Smooth muscle cell (in vitro differentiated cells): Measurements from ENCODE around the gene FAM237B. TPM values are rescaled to one million over a fixed set of nuclear protein-coding genes. Genes with fewer than 3 reads are reported as not detected.
A peak's percentile ranks its signal among the peaks of the same experiment; 100 is the strongest.

Experiments used
- DNase-seq: peaks from one replicate; lab custom pipeline; 2025; ENCODE audit not compliant: unreplicated experiment; lab: John Stamatoyannopoulos, UW
- H2AFZ ChIP-seq: fragments of 200-600 bp; sonication (generic); 2 replicates; pipeline ENCODE4 v1.6.0; 2016; ENCODE audit warnings: antibody characterized with exemption, low read depth, mild to moderate bottlenecking
- H3F3A ChIP-seq: fragments of 200-600 bp; sonication (generic); 2 replicates; pipeline ENCODE4 v1.6.0; 2017; ENCODE audit warnings: antibody characterized with exemption, low read depth
- H3K27ac ChIP-seq: fragments of 200-600 bp; sonication (generic); 2 replicates; pipeline ENCODE4 v1.5.1; 2016; ENCODE audit warnings: low read depth, mild to moderate bottlenecking
- H3K27me3 ChIP-seq: fragments of 200-600 bp; sonication (generic); 2 replicates; pipeline ENCODE4 v1.6.1; 2016; ENCODE audit warnings: low read depth, mild to moderate bottlenecking
- H3K36me3 ChIP-seq: fragments of 200-600 bp; sonication (generic); 2 replicates; pipeline ENCODE4 v1.5.1; 2016; ENCODE audit warnings: low read depth
- H3K4me1 ChIP-seq: fragments of 200-600 bp; sonication (generic); 2 replicates; pipeline ENCODE4 v1.5.1; 2016; ENCODE audit warnings: low read depth
- H3K4me2 ChIP-seq: fragments of 200-600 bp; sonication (generic); 2 replicates; pipeline ENCODE4 v1.6.0; 2016; ENCODE audit warnings: mild to moderate bottlenecking
- H3K4me3 ChIP-seq: fragments of 200-600 bp; sonication (generic); 2 replicates; pipeline ENCODE4 v1.5.1; 2016; ENCODE audit warnings: mild to moderate bottlenecking
- H3K79me2 ChIP-seq: fragments of 200-600 bp; sonication (generic); 2 replicates; pipeline ENCODE4 v1.6.0; 2016; ENCODE audit warnings: low read depth, mild to moderate bottlenecking
- H3K9ac ChIP-seq: fragments of 200-600 bp; sonication (generic); 2 replicates; pipeline ENCODE4 v1.6.0; 2016; ENCODE audit warnings: low read depth
- H3K9me3 ChIP-seq: fragments of 200-600 bp; sonication (generic); replicated peaks from 2 replicates; pipeline ENCODE4 v1.5.1; 2016; ENCODE audit warnings: low read depth
- H4K20me1 ChIP-seq: fragments of 200-600 bp; sonication (generic); 2 replicates; pipeline ENCODE4 v1.6.0; 2016; ENCODE audit warnings: low read depth
- WGBS: methylation state at CpG from one replicate; pipeline ENCODE4 v1.1.7; 2016; ENCODE audit warnings: low lambda C conversion rate; 5-methylcytosine and 5-hydroxymethylcytosine counted together
- polyA plus RNA-seq: library from polyadenylated mRNA; unstranded; fragments of >200 nt; fragmentation: Nextera tagmentation; extraction: Ambion mirVana; gene quantifications from 2 replicates; pipeline ENCODE4 v1.2.1, GENCODE V29; 2016
- total RNA-seq: library from RNA; depleted of rRNA; stranded (reverse); fragments of >200 nt; gene quantifications from 2 replicates; pipeline ENCODE4 v1.2.3, GENCODE V29; 2014
- TF ChIP-seq, protein P1 (sequence below): fragments of 200-600 bp; sonication (generic); IDR thresholded peaks from 2 replicates; pipeline ENCODE4 v1.5.1; 2017; ENCODE audit warnings: borderline replicate concordance, mild to moderate bottlenecking, antibody characterized with exemption; ENCODE audit not compliant: insufficient read depth, poor library complexity, severe bottlenecking

FAM237B gene
- total and polyA plus RNA-seq, 2 experiments from 2014 or later, result not detected

DNA sequence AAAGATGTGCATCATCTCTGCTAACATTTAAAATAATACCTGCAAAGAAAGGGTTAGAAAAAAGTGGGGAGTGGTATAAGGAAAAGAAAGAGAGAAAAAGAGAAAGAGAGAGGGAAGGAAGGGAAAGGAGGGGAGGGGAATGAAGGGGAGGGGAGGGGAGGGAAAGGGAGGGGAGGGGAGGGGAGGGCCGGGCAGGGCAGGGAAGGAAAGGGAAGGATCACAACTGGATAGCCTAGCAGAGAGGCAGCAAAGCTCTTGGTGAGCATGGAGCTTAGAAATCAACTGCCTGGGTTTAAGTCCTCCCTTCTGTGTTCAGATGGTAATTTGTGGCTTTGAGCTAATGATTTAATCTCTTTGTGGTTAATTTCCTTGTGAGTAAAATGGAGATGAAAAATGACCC lies 5.4 kb upstream of the FAM237B start:
- no peak overlapping the region for H3K4me3 ChIP-seq
- no peak overlapping the region for H2AFZ ChIP-seq
- no peak overlapping the region for H3K4me2 ChIP-seq
- no peak overlapping the region for H3K27ac ChIP-seq
- no peaks in the 10 kb centered on the region for H3F3A ChIP-seq
- no peak overlapping the region for H3K9ac ChIP-seq
- H3K9me3 ChIP-seq, result no peaks in the 10 kb centered on the region
- TF ChIP-seq, protein P1, sequence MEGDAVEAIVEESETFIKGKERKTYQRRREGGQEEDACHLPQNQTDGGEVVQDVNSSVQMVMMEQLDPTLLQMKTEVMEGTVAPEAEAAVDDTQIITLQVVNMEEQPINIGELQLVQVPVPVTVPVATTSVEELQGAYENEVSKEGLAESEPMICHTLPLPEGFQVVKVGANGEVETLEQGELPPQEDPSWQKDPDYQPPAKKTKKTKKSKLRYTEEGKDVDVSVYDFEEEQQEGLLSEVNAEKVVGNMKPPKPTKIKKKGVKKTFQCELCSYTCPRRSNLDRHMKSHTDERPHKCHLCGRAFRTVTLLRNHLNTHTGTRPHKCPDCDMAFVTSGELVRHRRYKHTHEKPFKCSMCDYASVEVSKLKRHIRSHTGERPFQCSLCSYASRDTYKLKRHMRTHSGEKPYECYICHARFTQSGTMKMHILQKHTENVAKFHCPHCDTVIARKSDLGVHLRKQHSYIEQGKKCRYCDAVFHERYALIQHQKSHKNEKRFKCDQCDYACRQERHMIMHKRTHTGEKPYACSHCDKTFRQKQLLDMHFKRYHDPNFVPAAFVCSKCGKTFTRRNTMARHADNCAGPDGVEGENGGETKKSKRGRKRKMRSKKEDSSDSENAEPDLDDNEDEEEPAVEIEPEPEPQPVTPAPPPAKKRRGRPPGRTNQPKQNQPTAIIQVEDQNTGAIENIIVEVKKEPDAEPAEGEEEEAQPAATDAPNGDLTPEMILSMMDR, result no peak
- 0% methylated on average over 1 of the region's 1 CpG for WGBS
- no peaks in the 10 kb centered on the region for H4K20me1 ChIP-seq
- DNase-seq, result no peak
- H3K36me3 ChIP-seq, result no peaks in the 10 kb centered on the region
- peaks cover 34% of the 10 kb centered on the region for H3K27me3 ChIP-seq
- no peaks in the 10 kb centered on the region for H3K79me2 ChIP-seq
- H3K4me1 ChIP-seq, result no peaks in the 10 kb centered on the region

DNA sequence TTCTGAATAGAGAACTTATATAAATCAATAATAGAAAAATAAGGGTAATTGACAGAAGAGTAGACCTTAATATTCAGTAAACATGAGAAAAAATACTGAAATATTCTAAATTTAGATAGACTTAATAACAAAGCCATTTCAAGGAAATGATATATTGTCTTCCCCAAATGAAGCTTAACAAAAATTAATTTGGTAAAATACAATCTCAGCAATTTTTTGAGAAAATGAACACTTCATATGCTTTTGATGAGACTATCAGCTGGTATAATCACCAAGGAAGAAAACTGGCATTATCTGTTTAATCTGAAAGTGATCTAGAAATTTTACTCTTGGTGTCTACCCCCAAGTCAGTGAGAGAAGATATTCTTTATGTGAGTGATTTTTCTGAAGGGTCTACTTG lies 1.7 kb upstream of the FAM237B start:
- TF ChIP-seq, protein P1, result no peak
- Histone ChIP-seq H3K36me3 (no peaks in the 10 kb centered on the region), H3K4me2 (no peak overlapping the region), H3F3A (no peaks in the 10 kb centered on the region), H3K9me3 (no peaks in the 10 kb centered on the region), H3K4me3 (no peak overlapping the region), H3K79me2 (no peaks in the 10 kb centered on the region), H3K27me3 (peaks cover 71% of the 10 kb centered on the region), H3K9ac (no peak overlapping the region), H2AFZ (no peak overlapping the region), H4K20me1 (no peaks in the 10 kb centered on the region), H3K4me1 (no peaks in the 10 kb centered on the region), H3K27ac (no peak overlapping the region)
- no peak for DNase-seq

DNA sequence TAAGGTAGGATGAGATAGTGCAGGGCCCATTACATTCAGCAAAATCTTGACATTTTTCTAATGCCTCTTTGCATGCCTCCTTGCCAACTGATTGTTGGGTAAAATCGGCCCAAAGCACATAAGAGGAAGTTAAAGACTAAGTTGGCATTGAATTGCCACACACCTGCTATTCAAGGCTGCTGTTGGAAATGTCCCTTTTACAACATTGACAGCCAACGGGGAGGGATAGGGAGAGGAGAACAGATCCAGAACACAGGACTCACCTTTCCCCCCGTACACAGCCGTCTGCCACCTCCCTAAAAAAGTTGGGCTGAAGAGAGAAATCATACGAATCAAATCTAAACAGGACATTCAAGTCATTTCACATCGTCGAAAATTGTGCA lies 695 bp downstream of the FAM237B start:
- H3K4me1 ChIP-seq, result no peaks in the 10 kb centered on the region
- no peak overlapping the region for H2AFZ ChIP-seq
- peaks cover 83% of the 10 kb centered on the region for H3K27me3 ChIP-seq
- no peak for DNase-seq
- H3K9ac ChIP-seq, result no peak overlapping the region
- no peak overlapping the region for H3K4me3 ChIP-seq
- no peaks in the 10 kb centered on the region for H3K9me3 ChIP-seq
- TF ChIP-seq, protein P1, result no peak
- H3K27ac ChIP-seq, result no peak overlapping the region
- H3K4me2 ChIP-seq, result peak overlapping the region; percentile 80
- WGBS, result 53% methylated on average over 7 of the region's 7 CpGs
- no peaks in the 10 kb centered on the region for H4K20me1 ChIP-seq
- no peaks in the 10 kb centered on the region for H3K36me3 ChIP-seq
- no peaks in the 10 kb centered on the region for H3F3A ChIP-seq
- H3K79me2 ChIP-seq, result no peaks in the 10 kb centered on the region

DNA sequence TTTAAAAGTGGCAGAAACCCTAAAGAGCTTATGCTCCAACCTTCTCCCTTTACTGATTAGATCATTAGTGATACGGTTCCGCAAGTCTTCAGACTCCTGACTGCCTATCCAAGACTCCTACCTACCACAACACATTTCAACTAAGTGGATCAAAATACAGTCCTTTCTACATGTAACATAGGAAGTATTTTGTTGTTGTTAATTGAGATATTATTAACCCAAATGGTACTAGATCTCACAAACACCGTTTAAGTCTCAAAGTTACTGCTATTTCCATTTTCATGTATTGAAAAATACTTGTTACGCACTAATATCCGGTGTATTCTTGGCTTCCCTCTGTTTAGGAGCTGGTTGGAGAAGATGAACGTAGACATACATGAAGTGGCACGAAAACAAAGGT lies 1.1 kb downstream of the FAM237B start:
- DNase-seq, result no peak
- Histone ChIP-seq H3K4me3 (no peak overlapping the region), H3F3A (no peaks in the 10 kb centered on the region), H3K9me3 (no peaks in the 10 kb centered on the region), H3K27me3 (peaks cover 82% of the 10 kb centered on the region), H3K4me2 (no peak overlapping the region), H3K79me2 (no peaks in the 10 kb centered on the region), H3K36me3 (no peaks in the 10 kb centered on the region), H4K20me1 (no peaks in the 10 kb centered on the region), H3K27ac (no peak overlapping the region), H2AFZ (no peak overlapping the region), H3K4me1 (no peaks in the 10 kb centered on the region), H3K9ac (no peak overlapping the region)
- 86% methylated on average over 7 of the region's 7 CpGs for WGBS
- TF ChIP-seq, protein P1, result no peak
